Testis (tissue), 3 donors: ENCODE data around the gene EMC1. TPM values are rescaled to one million over a fixed set of nuclear protein-coding genes. Genes with fewer than 3 reads are reported as not detected.
"Not testable (repeated sequence)": the region's sequence is repeated elsewhere in the genome, so short reads cannot be mapped to it uniquely, and the experiment has no call there.

Experiments
- DNase-seq: peaks from one replicate; pipeline ENCODE4 v3.0.0-alpha.2; 2019
- H3K27ac ChIP-seq, 2 donors: fragments of 200-600 bp; sonication (generic); one replicate each; pipeline ENCODE4 v1.5.1; 2019
- H3K27me3 ChIP-seq: fragments of 200-600 bp; sonication (generic); one replicate; pipeline ENCODE4 v1.5.1; 2019
- H3K36me3 ChIP-seq: fragments of 200-600 bp; sonication (generic); one replicate; pipeline ENCODE4 v1.5.1; 2017; ENCODE audit warnings: low read depth; ENCODE audit errors: missing control alignments
- H3K4me1 ChIP-seq: fragments of 200-600 bp; sonication (generic); one replicate; pipeline ENCODE4 v1.5.1; 2019
- H3K4me3 ChIP-seq, 2 donors: fragments of 200-600 bp; sonication (generic); one replicate each; pipeline ENCODE4 v1.5.1; 2017 to 2019
- H3K9me3 ChIP-seq: fragments of 200-600 bp; sonication (generic); one replicate; pipeline ENCODE4 v1.5.1; 2017
- POLR2A ChIP-seq: fragments of 450-650 bp; IDR thresholded peaks from one replicate; pipeline ENCODE4 v1.6.1; 2017; ENCODE audit warnings: antibody characterized with exemption, mild to moderate bottlenecking, moderate library complexity
- WGBS, 2 donors: methylation state at CpG; one replicate each; pipeline ENCODE4 v1.1.5; 2018; 5-methylcytosine and 5-hydroxymethylcytosine counted together
- intact Hi-C: fragments of 100-400 bp; cut with DNase I; formaldehyde crosslinking; loops from one replicate; pipeline ENCODE4 v1.15.1; 2023; ENCODE audit warnings: low total_unique reads
- polyA plus RNA-seq: library from polyadenylated mRNA; stranded (reverse); fragments of 350-450 nt; fragmentation: Illumina TruSeq; extraction: RNeasy Lipid Tissue Mini Kit (QIAGEN cat#74804); gene quantifications from one replicate; pipeline ENCODE4 v1.2.3, GENCODE V29; 2014; ENCODE audit warnings: low read depth, low replicate concordance; ENCODE audit not compliant: insufficient read depth
- total RNA-seq, 2 donors: library from RNA; depleted of rRNA; stranded (reverse); fragments of >200 nt; gene quantifications; one replicate each; pipeline ENCODE4 v1.2.3, GENCODE V29; 2016
- TF ChIP-seq, protein P1 (sequence below), 3 experiments: fragments of 450-650 bp in 2 of 3; fragments of 200-600 bp in 1 of 3; sonication (generic) in 1 of 3; IDR thresholded peaks; one replicate each; pipeline ENCODE4 v1.5.1; 2016 to 2019; ENCODE audit warnings: antibody characterized with exemption in 3 of 3, mild to moderate bottlenecking in 2 of 3, moderate library complexity in 1 of 3

EMC1 gene
- total and polyA plus RNA-seq, 3 donors from 2014 or later = 41.9 to 114 (median 79.0) TPM

GRCh38 chr1:19287436-19288185, 36.3 kb upstream of the EMC1 start:
- no peaks in the 10 kb centered on the region for H3K9me3 ChIP-seq
- no peak overlapping the region for H3K27ac ChIP-seq
- intact Hi-C loops = no loop called here
- TF ChIP-seq POLR2A = no peak
- TF ChIP-seq, protein P1, sequence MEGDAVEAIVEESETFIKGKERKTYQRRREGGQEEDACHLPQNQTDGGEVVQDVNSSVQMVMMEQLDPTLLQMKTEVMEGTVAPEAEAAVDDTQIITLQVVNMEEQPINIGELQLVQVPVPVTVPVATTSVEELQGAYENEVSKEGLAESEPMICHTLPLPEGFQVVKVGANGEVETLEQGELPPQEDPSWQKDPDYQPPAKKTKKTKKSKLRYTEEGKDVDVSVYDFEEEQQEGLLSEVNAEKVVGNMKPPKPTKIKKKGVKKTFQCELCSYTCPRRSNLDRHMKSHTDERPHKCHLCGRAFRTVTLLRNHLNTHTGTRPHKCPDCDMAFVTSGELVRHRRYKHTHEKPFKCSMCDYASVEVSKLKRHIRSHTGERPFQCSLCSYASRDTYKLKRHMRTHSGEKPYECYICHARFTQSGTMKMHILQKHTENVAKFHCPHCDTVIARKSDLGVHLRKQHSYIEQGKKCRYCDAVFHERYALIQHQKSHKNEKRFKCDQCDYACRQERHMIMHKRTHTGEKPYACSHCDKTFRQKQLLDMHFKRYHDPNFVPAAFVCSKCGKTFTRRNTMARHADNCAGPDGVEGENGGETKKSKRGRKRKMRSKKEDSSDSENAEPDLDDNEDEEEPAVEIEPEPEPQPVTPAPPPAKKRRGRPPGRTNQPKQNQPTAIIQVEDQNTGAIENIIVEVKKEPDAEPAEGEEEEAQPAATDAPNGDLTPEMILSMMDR (IDR thresholded peaks at IDR 0.05) = no peak
- H3K27me3 ChIP-seq = no peaks in the 10 kb centered on the region
- no peaks in the 10 kb centered on the region for H3K36me3 ChIP-seq
- DNase-seq = no peak
- no peaks in the 10 kb centered on the region for H3K4me1 ChIP-seq
- no peak overlapping the region for H3K4me3 ChIP-seq
- WGBS, 2 donors = 90 to 94% methylated on average over 11 to 13 of the region's 13 CpGs

DNA sequence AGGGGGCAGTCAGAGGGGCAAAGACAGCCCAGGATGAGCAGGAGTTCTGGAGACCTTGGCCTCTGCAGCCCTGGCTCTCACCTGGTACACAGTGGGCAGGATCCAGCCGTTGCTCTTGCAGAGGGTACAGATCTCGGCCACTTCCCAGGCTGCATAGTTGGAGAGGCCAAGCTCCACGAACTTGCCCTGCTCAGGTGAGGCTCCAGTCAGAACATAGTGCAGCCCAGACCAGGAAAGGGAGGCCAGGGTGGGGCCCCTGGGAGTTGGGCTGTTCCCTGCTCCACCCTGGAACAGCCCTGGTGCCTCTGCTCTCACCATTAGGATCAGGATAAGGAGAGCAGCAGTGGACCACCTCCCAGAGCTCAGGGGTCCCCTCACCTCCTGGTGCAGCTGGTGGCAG, 34.5 kb upstream of the EMC1 start:
- intact Hi-C loops, H3K27me3 ChIP-seq, H3K4me1 ChIP-seq, H3K27ac ChIP-seq, DNase-seq, H3K9me3 ChIP-seq, H3K36me3 ChIP-seq, H3K4me3 ChIP-seq: not testable (repeated sequence)
- 91% methylated on average over 3 of the region's 3 CpGs; no CpG with 5 or more reads in 1 of the 2 donors for WGBS, 2 donors

GRCh38 chr1:19285366-19285765, 34.0 kb upstream of the EMC1 start:
- H3K27ac ChIP-seq, H3K27me3 ChIP-seq, H3K9me3 ChIP-seq, intact Hi-C loops, H3K4me1 ChIP-seq, DNase-seq, H3K4me3 ChIP-seq, H3K36me3 ChIP-seq: not testable (repeated sequence)
- 97% methylated on average over 3 of the region's 3 CpGs for WGBS, 2 donors

GRCh38 chr1:19284881-19285280, 33.6 kb upstream of the EMC1 start:
- DNase-seq = no peak
- Histone ChIP-seq H3K36me3 (no peaks in the 10 kb centered on the region), H3K4me1 (no peaks in the 10 kb centered on the region), H3K27ac (no peak overlapping the region), H3K27me3 (no peaks in the 10 kb centered on the region), H3K9me3 (no peaks in the 10 kb centered on the region), H3K4me3 (no peak overlapping the region)
- TF ChIP-seq, protein P1 (IDR thresholded peaks at IDR 0.05) = no peak
- no peak for TF ChIP-seq POLR2A
- intact Hi-C loops = no loop called here
- WGBS, 2 donors = 89 to 96% methylated on average over 7 to 8 of the region's 8 CpGs

- intact Hi-C loops = no loop called here
- 94 to 98% methylated on average over 5 to 9 of the region's 9 CpGs for WGBS, 2 donors
- no peaks in the 10 kb centered on the region for H3K36me3 ChIP-seq
Observed at GRCh38 chr1:19283891-19284290, 32.6 kb upstream of the EMC1 start.

More at GRCh38 chr1:19283891-19284290, 32.6 kb upstream of the EMC1 start:
- Histone ChIP-seq H3K4me3 (no peak overlapping the region), H3K4me1 (no peaks in the 10 kb centered on the region), H3K9me3 (no peaks in the 10 kb centered on the region), H3K27me3 (no peaks in the 10 kb centered on the region), H3K27ac (no peak overlapping the region)
- TF ChIP-seq POLR2A = no peak
- TF ChIP-seq, protein P1 (IDR thresholded peaks at IDR 0.05) = no peak
- DNase-seq = no peak
